ENCODE results near the gene DLL1. TPM values are rescaled to one million over a fixed set of nuclear protein-coding genes. Genes with fewer than 3 reads are reported as not detected.

Gene DLL1
- total and polyA plus RNA-seq, 8 donors, result 3.4 to 38.5 (median 5.8) TPM; not detected in 1

DNA sequence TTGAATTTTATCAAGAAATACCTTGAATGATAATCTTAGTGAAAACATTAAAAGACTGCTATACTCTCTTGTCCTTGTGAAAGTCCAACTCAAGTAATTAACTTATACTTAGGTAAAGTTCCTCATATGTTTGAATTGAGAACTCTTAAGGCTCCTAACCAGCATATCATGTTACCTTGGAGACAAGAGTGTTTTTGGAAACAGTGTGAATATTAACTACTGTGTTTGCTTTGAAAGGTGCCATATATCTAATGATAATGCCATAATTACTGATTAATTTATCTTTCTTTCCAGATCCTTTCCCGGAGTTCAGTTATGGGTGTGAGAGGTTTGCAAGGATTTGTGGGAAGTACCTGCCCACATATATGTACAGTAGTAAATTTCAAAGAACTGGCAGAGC, 26.2 kb upstream of the DLL1 start:
- TF ChIP-seq POLR2AphosphoS5 (IDR thresholded peaks at IDR 0.05), result no peak
- TF ChIP-seq POLR2A (IDR thresholded peaks at IDR 0.05), result no peak
- no peak for TF ChIP-seq CTCF (IDR thresholded peaks at IDR 0.05)
- TF ChIP-seq EP300 (IDR thresholded peaks at IDR 0.05), result no peak
- peaks cover 0 to 39% (median 15%) of the 10 kb centered on the region in 4 donors for H3K4me1 ChIP-seq
- 33 to 49% (median 42%) methylated on average over 1 of the region's 1 CpG for WGBS, 5 donors
- H3K4me3 ChIP-seq, result no peak overlapping the region
- no peaks in the 10 kb centered on the region for H3K27me3 ChIP-seq
- no peaks in the 10 kb centered on the region for H3K9me3 ChIP-seq
- H3K27ac ChIP-seq, result peak overlapping the region in 1 of 5 donors; percentile 26
- DNase-seq, result peak in 1 of 2 donors; percentile 37
- intact Hi-C loops (cut with DNase I; ENCODE audit: low total_unique reads), result no loop called here
- peaks cover 0 to 47% (median 42%) of the 10 kb centered on the region in 4 donors for H3K36me3 ChIP-seq

DNA sequence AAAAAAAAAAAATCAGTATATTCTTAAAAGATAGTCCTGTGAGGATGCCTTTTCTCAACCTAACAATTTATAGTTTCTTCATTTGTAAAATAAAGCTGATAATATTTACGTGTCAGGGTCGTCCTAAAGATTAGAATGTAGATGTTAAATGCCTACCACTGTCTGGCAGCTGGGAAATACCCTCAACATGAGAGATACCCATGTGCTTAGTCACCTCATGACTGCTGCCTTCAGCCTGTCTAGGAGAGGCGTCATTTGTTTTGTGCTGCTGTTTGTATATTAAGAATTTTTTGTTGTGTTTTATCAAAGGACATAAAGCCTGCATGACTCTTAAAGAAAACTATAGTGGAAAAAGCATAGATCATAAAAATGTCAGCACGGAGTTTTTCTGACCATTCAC, 25.2 kb upstream of the DLL1 start:
- TF ChIP-seq POLR2A (IDR thresholded peaks at IDR 0.05) (no peak), POLR2AphosphoS5 (IDR thresholded peaks at IDR 0.05) (no peak), EP300 (IDR thresholded peaks at IDR 0.05) (no peak), CTCF (IDR thresholded peaks at IDR 0.05) (no peak)
- intact Hi-C loops (cut with DNase I; ENCODE audit: low total_unique reads), result no loop called here
- Histone ChIP-seq H3K4me3 (no peak overlapping the region), H3K27ac (no peak overlapping the region), H3K9me3 (no peaks in the 10 kb centered on the region), H3K36me3 (peaks cover 0 to 38% (median 31%) of the 10 kb centered on the region in 4 donors), H3K4me1 (peaks cover 0 to 42% (median 19%) of the 10 kb centered on the region in 4 donors), H3K27me3 (no peaks in the 10 kb centered on the region)
- DNase-seq, result no peak
- 89 to 95% (median 91%) methylated on average over 4 of the region's 4 CpGs for WGBS, 5 donors

- intact Hi-C loops (cut with DNase I; ENCODE audit: low total_unique reads), result no loop called here
- no peak for DNase-seq
- peaks cover 0 to 49% (median 22%) of the 10 kb centered on the region in 4 donors for H3K4me1 ChIP-seq
- TF ChIP-seq POLR2AphosphoS5 (IDR thresholded peaks at IDR 0.05) (no peak), EP300 (IDR thresholded peaks at IDR 0.05) (no peak), POLR2A (IDR thresholded peaks at IDR 0.05) (no peak), CTCF (IDR thresholded peaks at IDR 0.05) (no peak)
- H3K27me3 ChIP-seq, result no peaks in the 10 kb centered on the region
- WGBS, 5 donors, result 82 to 89% (median 85%) methylated on average over 5 of the region's 5 CpGs
- H3K27ac ChIP-seq, result no peak overlapping the region
- no peak overlapping the region for H3K4me3 ChIP-seq
- H3K9me3 ChIP-seq, result no peaks in the 10 kb centered on the region
- H3K36me3 ChIP-seq, result peaks cover 0 to 30% (median 23%) of the 10 kb centered on the region in 4 donors
Measured at GRCh38 chr6:170314983-170315382, 24.1 kb upstream of the DLL1 start.

DNA sequence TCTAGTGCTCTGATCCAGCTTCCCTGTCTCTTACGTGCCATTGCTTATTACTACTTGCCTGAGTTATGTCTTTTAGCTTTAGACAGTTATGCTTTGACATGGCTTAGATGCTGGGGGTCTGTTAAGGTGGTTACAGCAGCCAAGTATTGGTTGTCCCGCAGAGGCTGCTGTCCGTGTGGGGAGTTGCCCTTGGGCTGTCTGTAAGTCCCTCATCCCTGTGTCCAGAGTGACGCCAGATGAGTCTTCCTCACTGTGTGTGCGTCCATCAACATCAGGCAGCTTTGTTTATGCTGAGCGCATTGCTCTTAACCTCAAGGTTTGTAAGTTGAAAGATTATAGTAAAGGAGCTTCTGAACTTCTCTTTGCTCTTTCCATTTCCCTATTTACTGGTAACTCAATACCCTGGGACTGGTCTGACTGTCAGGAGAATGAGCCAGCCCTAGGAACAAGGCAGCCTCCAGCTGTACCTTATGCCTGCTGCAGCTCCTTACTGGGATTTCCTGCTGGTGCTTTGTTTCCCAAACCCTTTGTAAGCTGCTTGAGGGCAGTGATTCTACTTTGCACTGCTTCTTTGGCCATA, 22.9 kb upstream of the DLL1 start:
- Histone ChIP-seq H3K4me1 (peaks cover 0 to 60% (median 28%) of the 10 kb centered on the region in 4 donors), H3K36me3 (peaks cover 0 to 19% (median 16%) of the 10 kb centered on the region in 4 donors), H3K27me3 (no peaks in the 10 kb centered on the region), H3K9me3 (no peaks in the 10 kb centered on the region), H3K27ac (no peak overlapping the region), H3K4me3 (no peak overlapping the region)
- 73 to 90% (median 84%) methylated on average over 6 of the region's 6 CpGs for WGBS, 5 donors
- no peak for DNase-seq
- no peak for TF ChIP-seq CTCF (IDR thresholded peaks at IDR 0.05)
- TF ChIP-seq POLR2AphosphoS5 (IDR thresholded peaks at IDR 0.05), result no peak
- no peak for TF ChIP-seq EP300 (IDR thresholded peaks at IDR 0.05)
- no peak for TF ChIP-seq POLR2A (IDR thresholded peaks at IDR 0.05)
- intact Hi-C loops (cut with DNase I; ENCODE audit: low total_unique reads), result no loop called here

Measured in stomach (tissue), 9 donors.